GM23248 (cell line): ENCODE data around the gene CDC16. TPM values are rescaled to one million over a fixed set of nuclear protein-coding genes. Genes with fewer than 3 reads are reported as not detected.

ENCODE experiments used
- DNase-seq: peaks from one replicate; pipeline ENCODE4 v3.0.0-alpha.2; 2015
- H2AFZ ChIP-seq: fragments of 200-600 bp; sonication (generic); 2 replicates; pipeline ENCODE4 v1.6.1; 2016; ENCODE audit warnings: antibody characterized with exemption
- H3F3A ChIP-seq: fragments of 200-600 bp; sonication (generic); 2 replicates; pipeline ENCODE4 v1.6.1; 2016; ENCODE audit warnings: mild to moderate bottlenecking, antibody characterized with exemption, mixed run types; ENCODE audit not compliant: insufficient read depth
- H3K27ac ChIP-seq: fragments of 200-600 bp; sonication (generic); 2 replicates; pipeline ENCODE4 v1.5.1; 2016; ENCODE audit warnings: mild to moderate bottlenecking
- H3K27me3 ChIP-seq: fragments of 200-600 bp; sonication (generic); replicated peaks from 2 replicates; pipeline ENCODE4 v1.6.1; 2016; ENCODE audit warnings: mild to moderate bottlenecking; ENCODE audit not compliant: insufficient read depth
- H3K36me3 ChIP-seq: fragments of 200-600 bp; sonication (generic); 2 replicates; pipeline ENCODE4 v1.6.1; 2016; ENCODE audit warnings: low read depth, mild to moderate bottlenecking
- H3K4me1 ChIP-seq: fragments of 200-600 bp; sonication (generic); 2 replicates; pipeline ENCODE4 v1.6.1; 2016; ENCODE audit warnings: mild to moderate bottlenecking; ENCODE audit not compliant: insufficient read depth
- H3K4me2 ChIP-seq: fragments of 200-600 bp; sonication (generic); one replicate; pipeline ENCODE4 v1.6.1; 2016; ENCODE audit warnings: mild to moderate bottlenecking; ENCODE audit not compliant: unreplicated experiment
- H3K4me3 ChIP-seq: fragments of 200-600 bp; sonication (generic); 2 replicates; pipeline ENCODE4 v1.5.1; 2016; ENCODE audit warnings: mild to moderate bottlenecking
- H3K79me2 ChIP-seq: fragments of 200-600 bp; sonication (generic); 2 replicates; pipeline ENCODE4 v1.6.1; 2016; ENCODE audit warnings: mild to moderate bottlenecking; ENCODE audit not compliant: insufficient read depth
- H3K9ac ChIP-seq: fragments of 200-600 bp; sonication (generic); 2 replicates; pipeline ENCODE4 v1.6.1; 2016; ENCODE audit warnings: mild to moderate bottlenecking
- H3K9me2 ChIP-seq: fragments of 200-600 bp; sonication (generic); 2 replicates; pipeline ENCODE4 v1.6.1; 2016; ENCODE audit warnings: mixed run types, mild to moderate bottlenecking, moderate library complexity; ENCODE audit not compliant: insufficient read depth
- H3K9me3 ChIP-seq: fragments of 200-600 bp; sonication (generic); one replicate; pipeline ENCODE4 v1.6.1; 2017; ENCODE audit warnings: low read depth
- H4K20me1 ChIP-seq: fragments of 200-600 bp; sonication (generic); 2 replicates; pipeline ENCODE4 v1.6.0; 2016; ENCODE audit not compliant: insufficient read depth
- EZH2 ChIP-seq: fragments of 200-600 bp; sonication (generic); IDR thresholded peaks from 2 replicates; pipeline ENCODE4 v1.6.1; 2018; ENCODE audit warnings: antibody characterized with exemption, mild to moderate bottlenecking; ENCODE audit not compliant: insufficient read depth, poor library complexity, severe bottlenecking
- EZH2phosphoT487 ChIP-seq: fragments of 200-600 bp; sonication (generic); IDR thresholded peaks from 2 replicates; pipeline ENCODE4 v1.6.1; 2018; ENCODE audit warnings: antibody characterized with exemption, moderate library complexity, mild to moderate bottlenecking, low read depth; ENCODE audit not compliant: insufficient read depth
- WGBS, 2 experiments: methylation state at CpG; one replicate each; pipeline ENCODE4 v1.1.6; 2015 to 2017; ENCODE audit warnings: low lambda C conversion rate in 2 of 2, low coverage in 1 of 2; ENCODE audit errors: missing lambda C conversion rate in 2 of 2; 5-methylcytosine and 5-hydroxymethylcytosine counted together
- in situ Hi-C: fragments of 300-500 bp; cut with MboI; formaldehyde crosslinking; loops from 2 replicates; pipeline ENCODE4 v1.15.0; 2020
- microRNA-seq: library from miRNA; unstranded; fragments of <30 nt; microRNA quantifications from one replicate; pipeline ENCODE4, GENCODE V29; 2016; ENCODE audit warnings: borderline number of aligned reads
- polyA plus RNA-seq: library from polyadenylated mRNA; unstranded; fragments of >200 nt; fragmentation: Nextera tagmentation; extraction: Ambion mirVana; gene quantifications from 2 replicates; pipeline ENCODE4 v1.2.1, GENCODE V29; 2016
- small RNA-seq: library from RNA; depleted of rRNA; stranded (forward); fragments of <200 nt; gene quantifications from one replicate; pipeline ENCODE3, GENCODE V24; 2014; ENCODE audit warnings: low read depth, low replicate concordance
- total RNA-seq: library from RNA; depleted of rRNA; stranded (reverse); fragments of >200 nt; shearing (Covaris generic); gene quantifications from 2 replicates; pipeline ENCODE4 v1.2.3, GENCODE V29; 2014; rRNA removed

The CDC16 gene
- total and polyA plus RNA-seq, 2 experiments from 2014 or later: 60.2 to 80.0 TPM

GRCh38 chr13:114321256-114321655, 86.6 kb downstream of the CDC16 start:
- no peak overlapping the region for H3K4me3 ChIP-seq
- peaks cover 97% of the 10 kb centered on the region for H3K79me2 ChIP-seq
- H3K27me3 ChIP-seq: no peaks in the 10 kb centered on the region
- H3K9me2 ChIP-seq: no peaks in the 10 kb centered on the region
- no peak overlapping the region for H3K4me2 ChIP-seq
- 99 to 100% methylated on average over 3 of the region's 3 CpGs for WGBS, 2 experiments
- H3K9ac ChIP-seq: no peak overlapping the region
- no peak overlapping the region for H2AFZ ChIP-seq
- peaks cover 42% of the 10 kb centered on the region for H3F3A ChIP-seq
- H3K36me3 ChIP-seq: peaks cover 52% of the 10 kb centered on the region
- no peak overlapping the region for H3K27ac ChIP-seq
- TF ChIP-seq EZH2phosphoT487: no peak
- TF ChIP-seq EZH2: no peak
- peaks cover 10% of the 10 kb centered on the region; the same call in 1 of the 2 replicates for H4K20me1 ChIP-seq
- H3K4me1 ChIP-seq: peaks cover 32% of the 10 kb centered on the region
- H3K9me3 ChIP-seq: no peaks in the 10 kb centered on the region
- no peak for DNase-seq
- in situ Hi-C loops: no loop called here

Small RNA genes within 50 kb of the gene (microRNA-seq; reads per million reads assigned to microRNA genes)
- gene MIR4502: not detected
- not detected for gene MIR548AR

Small RNA genes within 50 kb of the gene (small RNA-seq; reads per million reads assigned to genes)
- gene MIR4502 (not detected), gene MIR548AR (not detected)

Other genes with a start within 250 kb of the CDC16 start
- gene RASA3, start 102.3 kb upstream of the CDC16 start, total RNA-seq: 36.7 and 46.2 TPM in 2 replicates
- 30.0 and 34.3 TPM in 2 replicates for gene RASA3, start 102.3 kb upstream of the CDC16 start, polyA plus RNA-seq
- gene CFAP97D2, start 55.6 kb upstream of the CDC16 start, total RNA-seq: not detected in 2 replicates
- not detected in 2 replicates for gene CFAP97D2, start 55.6 kb upstream of the CDC16 start, polyA plus RNA-seq
- 25.3 and 34.0 TPM in 2 replicates for gene UPF3A, start 46.7 kb downstream of the CDC16 start, total RNA-seq
- 50.2 and 50.8 TPM in 2 replicates for gene UPF3A, start 46.7 kb downstream of the CDC16 start, polyA plus RNA-seq
- 33.5 and 33.6 TPM in 2 replicates for gene CHAMP1, start 79.6 kb downstream of the CDC16 start, total RNA-seq
- 26.9 and 30.7 TPM in 2 replicates for gene CHAMP1, start 79.6 kb downstream of the CDC16 start, polyA plus RNA-seq